Measurements from ENCODE around the gene PRH2.

Gene PRH2

DNA sequence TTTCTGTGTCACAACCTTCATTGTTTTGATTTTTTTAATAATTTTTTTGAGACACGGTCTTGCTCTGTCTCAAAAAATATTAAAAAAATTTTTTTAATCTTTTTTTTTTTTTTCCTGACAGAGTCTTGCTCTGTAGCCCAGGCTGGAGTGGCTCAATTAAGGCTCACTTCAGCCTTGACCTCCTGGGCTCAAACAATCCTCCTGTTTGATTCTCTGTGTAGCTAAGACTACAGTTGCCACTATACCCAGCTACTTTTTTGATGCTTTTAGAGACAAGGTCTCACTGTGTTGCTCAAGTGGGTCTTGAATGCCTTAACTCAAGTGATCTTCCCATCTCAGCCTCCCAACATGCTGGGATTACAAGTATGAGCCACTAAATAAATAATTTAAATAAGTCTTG lies 9.2 kb upstream of the PRH2 start:
- TF ChIP-seq SPI1 (IDR thresholded peaks at IDR 0.05; ENCODE audit: borderline replicate concordance, low read depth) = no peak
- no peak for TF ChIP-seq CTCF (IDR thresholded peaks at IDR 0.05; ENCODE audit: insufficient read depth, low read length)
- TF ChIP-seq POLR2AphosphoS5 (IDR thresholded peaks at IDR 0.05; ENCODE audit: low read depth) = no peak
- no peak overlapping the region for H3K27ac ChIP-seq (replicated peaks)
- DNase-seq (ENCODE audit: low read depth in 1 of 2, low spot score in 1 of 2) = no peak
- no peak overlapping the region for H3K4me3 ChIP-seq (replicated peaks; ENCODE audit: insufficient read depth, low read length)
- no peaks in the 10 kb centered on the region for H3K27me3 ChIP-seq (ENCODE audit: insufficient read depth, poor library complexity, severe bottlenecking)

GRCh38 chr12:10926269-10926668 lies 2.8 kb upstream of the PRH2 start:
- TF ChIP-seq POLR2AphosphoS5 (IDR thresholded peaks at IDR 0.05; ENCODE audit: low read depth) (no peak), SPI1 (IDR thresholded peaks at IDR 0.05; ENCODE audit: borderline replicate concordance, low read depth) (no peak), CTCF (IDR thresholded peaks at IDR 0.05; ENCODE audit: insufficient read depth, low read length) (no peak), REST (IDR thresholded peaks at IDR 0.05; ENCODE audit: insufficient replicate concordance, low read depth) (no peak), GABPA (IDR thresholded peaks at IDR 0.05; ENCODE audit: low read depth) (no peak)

DNA sequence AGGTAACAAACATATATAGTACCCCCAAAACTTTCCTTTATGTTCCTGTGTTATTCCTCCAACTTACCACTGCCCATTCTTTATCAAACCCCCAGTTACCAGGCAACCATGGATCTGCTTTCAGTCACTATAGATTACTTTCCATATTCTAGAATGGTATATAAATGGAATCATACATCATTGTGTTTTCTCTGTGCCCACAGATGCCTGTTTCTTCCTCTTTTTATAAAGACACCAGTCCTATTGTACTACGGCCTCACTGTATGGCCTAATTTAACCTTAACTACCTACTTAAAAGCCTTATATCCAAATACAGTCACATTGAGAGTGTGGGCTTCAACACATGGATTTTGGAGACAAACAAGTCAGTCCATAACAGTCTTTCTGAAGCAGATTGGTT lies 7.5 kb downstream of the PRH2 start:
- Histone ChIP-seq H3K27me3 (ENCODE audit: insufficient read depth, poor library complexity, severe bottlenecking) (no peaks in the 10 kb centered on the region), H3K27ac (replicated peaks) (no peak overlapping the region), H3K4me3 (replicated peaks; ENCODE audit: insufficient read depth, low read length) (no peak overlapping the region)
- DNase-seq (ENCODE audit: low read depth in 1 of 2, low spot score in 1 of 2) = no peak
- no peak for TF ChIP-seq REST (IDR thresholded peaks at IDR 0.05; ENCODE audit: insufficient replicate concordance, low read depth)
- no peak for TF ChIP-seq SPI1 (IDR thresholded peaks at IDR 0.05; ENCODE audit: borderline replicate concordance, low read depth)
- no peak for TF ChIP-seq POLR2AphosphoS5 (IDR thresholded peaks at IDR 0.05; ENCODE audit: low read depth)
- TF ChIP-seq CTCF (IDR thresholded peaks at IDR 0.05; ENCODE audit: insufficient read depth, low read length) = no peak
- no peak for TF ChIP-seq GABPA (IDR thresholded peaks at IDR 0.05; ENCODE audit: low read depth)

More at GRCh38 chr12:10926269-10926668, 2.8 kb upstream of the PRH2 start:
- DNase-seq (ENCODE audit: low read depth in 1 of 2, low spot score in 1 of 2) = no peak
- H3K27me3 ChIP-seq (ENCODE audit: insufficient read depth, poor library complexity, severe bottlenecking) = no peaks in the 10 kb centered on the region
- no peak overlapping the region for H3K4me3 ChIP-seq (replicated peaks; ENCODE audit: insufficient read depth, low read length)
- H3K27ac ChIP-seq (replicated peaks) = no peak overlapping the region

GRCh38 chr12:10939163-10939562 lies 10.1 kb downstream of the PRH2 start, which contains the start of gene TAS2R14:
TAS2R14 (minus strand) TSS chr12:10939263; CDS start chr12:10939207, 56 bp downstream.
- Histone ChIP-seq H3K27ac (replicated peaks) (no peak within 1 kb of the TSS), H3K27me3 (ENCODE audit: insufficient read depth, poor library complexity, severe bottlenecking) (no peaks in the 10 kb centered on the region), H3K4me3 (replicated peaks; ENCODE audit: insufficient read depth, low read length) (no peak within 1 kb of the TSS)
- no peak for DNase-seq (ENCODE audit: low read depth in 1 of 2, low spot score in 1 of 2)
- no peak for TF ChIP-seq CTCF (IDR thresholded peaks at IDR 0.05; ENCODE audit: insufficient read depth, low read length)
- no peak for TF ChIP-seq GABPA (IDR thresholded peaks at IDR 0.05; ENCODE audit: low read depth)
- no peak for TF ChIP-seq SPI1 (IDR thresholded peaks at IDR 0.05; ENCODE audit: borderline replicate concordance, low read depth)
- TF ChIP-seq POLR2AphosphoS5 (IDR thresholded peaks at IDR 0.05; ENCODE audit: low read depth) = no peak
- no peak for TF ChIP-seq REST (IDR thresholded peaks at IDR 0.05; ENCODE audit: insufficient replicate concordance, low read depth)

Measured in HL-60 (cell line).